GM12878 (cell line): ENCODE data around the gene UNC119B. TPM values are rescaled to one million over a fixed set of nuclear protein-coding genes. Genes with fewer than 3 reads are reported as not detected.

Source experiments
- ATAC-seq: fragments of 200-7000 bp; cut with Tn5 transposase; 3 replicates; pipeline ENCODE4 v1.9.1; 2020; ENCODE audit warnings: mild to moderate bottlenecking, moderate library complexity
- BruUV-seq: library from RNA; stranded (reverse); fragments of 400-500 nt; replicated peaks from 2 replicates; lab custom pipeline; 2021; lab: Mats Ljungman, UMichigan
- CTCF ChIA-PET: fragments of 300-600 bp; sonication (Branson Sonifier 250); formaldehyde crosslinking; extraction: SDS; loops from one replicate; lab custom pipeline; 2021; ENCODE audit warnings: inconsistent platforms; lab: Yijun Ruan, JAX
- POLR2A ChIA-PET: fragments of 350-600 bp; formaldehyde crosslinking; extraction: SDS; loops from one replicate; lab custom pipeline; 2021; ENCODE audit warnings: inconsistent platforms; lab: Charles Lee
- RAD21 ChIA-PET: fragments of 300-600 bp; sonication (Branson Sonifier 250); formaldehyde crosslinking; loops from one replicate; lab custom pipeline; 2023; ENCODE audit warnings: antibody characterized with exemption; ENCODE audit not compliant: unreplicated experiment; lab: Charles Lee
- SMC1A ChIA-PET: fragments of 300-600 bp; sonication (Branson Sonifier 250); formaldehyde crosslinking; loops from one replicate; lab custom pipeline; 2023; ENCODE audit not compliant: unreplicated experiment, uncharacterized antibody; lab: Charles Lee
- DNase-seq: peaks from one replicate; pipeline ENCODE4 v3.0.0-alpha.2; 2011; ENCODE audit warnings: low read depth, low spot score
- FAIRE-seq: peaks from 3 replicates; lab custom pipeline; 2011; peaks lifted over from hg19 to GRCh38; lab: Jason Lieb, UNC
- H2AFZ ChIP-seq: 2 replicates; pipeline ENCODE4 v1.6.0; 2011; ENCODE audit warnings: low read depth, low read length, control low read depth; ENCODE audit not compliant: control insufficient read depth
- H3K27ac ChIP-seq: 2 replicates; pipeline ENCODE4 v1.5.1; 2011; ENCODE audit warnings: control low read depth; ENCODE audit not compliant: control insufficient read depth, insufficient read depth
- H3K27me3 ChIP-seq, 2 experiments: replicated peaks in 1 of 2; 2 replicates each; pipeline versions ENCODE4 v1.6.0 to v1.6.1; 2011; ENCODE audit warnings: low read length in 1 of 2; ENCODE audit not compliant: control insufficient read depth in 2 of 2, insufficient read depth in 2 of 2
- H3K36me3 ChIP-seq, 2 experiments: 2 replicates each; pipeline ENCODE4 v1.5.1; 2011; ENCODE audit warnings: low read length in 1 of 2; ENCODE audit not compliant: control insufficient read depth in 2 of 2, insufficient read depth in 2 of 2
- H3K4me1 ChIP-seq: 2 replicates; pipeline ENCODE4 v1.6.1; 2011; ENCODE audit warnings: mild to moderate bottlenecking, low read length, moderate library complexity, mixed read lengths; ENCODE audit not compliant: control insufficient read depth, insufficient read depth
- H3K4me2 ChIP-seq: 2 replicates; pipeline ENCODE4 v1.6.0; 2011; ENCODE audit warnings: control low read depth; ENCODE audit not compliant: control insufficient read depth, insufficient read depth
- H3K4me3 ChIP-seq: fragments of 200-600 bp; sonication (generic); 2 replicates; pipeline ENCODE4 v1.5.1; 2016
- H3K79me2 ChIP-seq: 2 replicates; pipeline ENCODE4 v1.6.0; 2011; ENCODE audit warnings: low read length; ENCODE audit not compliant: control insufficient read depth, insufficient read depth
- H3K9ac ChIP-seq: 2 replicates; pipeline ENCODE4 v1.8.0; 2011; ENCODE audit warnings: low read length, control low read depth, mixed read lengths; ENCODE audit not compliant: control insufficient read depth, insufficient read depth
- H3K9me3 ChIP-seq: replicated peaks from 3 replicates; pipeline ENCODE4 v1.5.1; 2011; ENCODE audit warnings: mild to moderate bottlenecking, low read length; ENCODE audit not compliant: control insufficient read depth, insufficient read depth
- H4K20me1 ChIP-seq: 2 replicates; pipeline ENCODE4 v1.6.0; 2011; ENCODE audit not compliant: control insufficient read depth, insufficient read depth
- CHD2 ChIP-seq: IDR thresholded peaks from 2 replicates; pipeline ENCODE4 v1.6.1; 2011; ENCODE audit warnings: low read depth, low read length, improper control_type of control experiment, borderline replicate concordance
- IRF4 ChIP-seq: IDR thresholded peaks from 2 replicates; pipeline ENCODE4 v1.6.1; 2011; ENCODE audit warnings: low read depth, low read length
- NFXL1 ChIP-seq: fragments of 450-650 bp; IDR thresholded peaks from 2 replicates; pipeline ENCODE4 v1.6.1; 2017; ENCODE audit warnings: antibody characterized with exemption, mild to moderate bottlenecking, borderline replicate concordance
- RFX5 ChIP-seq: IDR thresholded peaks from 2 replicates; pipeline ENCODE4 v1.6.1; 2011; ENCODE audit warnings: low read depth, low read length, improper control_type of control experiment
- SUPT20H ChIP-seq: IDR thresholded peaks from 2 replicates; pipeline ENCODE4 v1.6.1; 2011; ENCODE audit warnings: low read depth, mild to moderate bottlenecking, low read length, moderate library complexity, borderline replicate concordance; ENCODE audit not compliant: control insufficient read depth
- TCF7 ChIP-seq: IDR thresholded peaks from 2 replicates; pipeline ENCODE4 v1.6.1; 2014; ENCODE audit warnings: antibody characterized with exemption, borderline replicate concordance
- ZBTB4 ChIP-seq: fragments of 450-650 bp; formaldehyde crosslinking; IDR thresholded peaks from 2 replicates; pipeline ENCODE4 v1.4.0; 2022; ENCODE audit warnings: mild to moderate bottlenecking, moderate library complexity
- ZNF24 ChIP-seq: fragments of 450-650 bp; IDR thresholded peaks from 2 replicates; pipeline ENCODE4 v1.6.1; 2017; ENCODE audit warnings: antibody characterized with exemption, mild to moderate bottlenecking
- WGBS: methylation state at CpG from one replicate; pipeline ENCODE4 v1.1.6; 2016; ENCODE audit warnings: low lambda C conversion rate; ENCODE audit not compliant: insufficient replicate concordance, insufficient coverage; ENCODE audit errors: missing lambda C conversion rate; 5-methylcytosine and 5-hydroxymethylcytosine counted together
- in situ Hi-C: fragments of 300-500 bp; cut with MboI; formaldehyde crosslinking; loops from 9 replicates; pipeline ENCODE4 v1.14.3; 2018; ENCODE audit warnings: mixed read lengths
- intact Hi-C: fragments of 100-400 bp; cut with micrococcal nuclease; formaldehyde crosslinking; loops from one replicate; pipeline ENCODE4 v1.14.2; 2022; ENCODE audit not compliant: unreplicated experiment
- polyA plus RNA-seq, 11 experiments: library from polyadenylated mRNA; depleted of rRNA in 4 of 11; unstranded in 6 of 11; stranded (reverse) in 5 of 11; fragments of >200 nt; fragmentation: Nextera tagmentation in 4 of 11; fragmentation: Illumina TruSeq in 1 of 11; extraction: Ambion mirVana in 4 of 11; extraction: Trizol in 1 of 11; gene quantifications; 1 replicate in 1 of 11; 2 replicates in 10 of 11; pipeline versions ENCODE4 v1.2.1 to v1.2.3, GENCODE V29; 2011 to 2016; ENCODE audit warnings: inconsistent platforms in 2 of 11, missing spikeins in 2 of 11, low read depth in 1 of 11
- total RNA-seq, 4 experiments: library from RNA; depleted of rRNA in 3 of 4; stranded (reverse); fragments of >200 nt in 3 of 4; fragmentation: Illumina TruSeq in 1 of 4; extraction: Trizol in 1 of 4; gene quantifications; 2 replicates each; pipeline versions ENCODE4 v1.2.1 to v1.2.3, GENCODE V29; 2013 to 2021
- TF ChIP-seq, protein P1 (sequence below): fragments of 450-650 bp; IDR thresholded peaks from 2 replicates; pipeline ENCODE4 v1.6.1; 2017; ENCODE audit warnings: mild to moderate bottlenecking, low read depth, inconsistent platforms; ENCODE audit not compliant: poor library complexity, severe bottlenecking
- TF ChIP-seq, protein P2 (sequence below): fragments of 450-650 bp; IDR thresholded peaks from 2 replicates; pipeline ENCODE4 v1.6.1; 2018; ENCODE audit warnings: borderline replicate concordance, mild to moderate bottlenecking; ENCODE audit not compliant: partially characterized antibody

Gene UNC119B
- total and polyA plus RNA-seq, 10 of the 15 experiments (the other 5 are each of a cell fraction or from before 2014, with no cell fraction given) = 4.3 to 31.5 (median 10.5) TPM

- Histone ChIP-seq H2AFZ (no peak overlapping the region), H3K4me1 (no peaks in the 10 kb centered on the region), H3K4me2 (no peak overlapping the region), H3K27me3 (no peaks in the 10 kb centered on the region), H3K27ac (no peak overlapping the region), H3K4me3 (no peak overlapping the region), H3K79me2 (peaks cover 2% of the 10 kb centered on the region; the same call in 1 of the 2 replicates), H3K9me3 (no peaks in the 10 kb centered on the region), H3K9ac (no peak overlapping the region)
- POLR2A ChIA-PET = interaction anchor here (1.4 to 4.0 kb wide), 3 partner anchors 10 to 50 kb away, joined by 3 to 21 read pairs (median 7); partner anchors contain the start of gene UNC119B
- in situ Hi-C loops (no loop called here), intact Hi-C loops (no loop called here)
- RAD21 ChIA-PET = interaction anchor here (1.2 kb wide), 1 partner anchor 117 kb away, joined by 3 read pairs; no protein-coding TSS in a partner anchor
- WGBS = 97% methylated on average over 7 of the region's 7 CpGs
- FAIRE-seq (no peak), ATAC-seq (no peak), DNase-seq (no peak)
- SMC1A ChIA-PET = interaction anchor here (0.8 to 2.5 kb wide), 2 partner anchors 11 to 272 kb away, joined by 3 to 14 read pairs; no protein-coding TSS in a partner anchor
- BruUV-seq = no TSS peak
- TF ChIP-seq, protein P1, sequence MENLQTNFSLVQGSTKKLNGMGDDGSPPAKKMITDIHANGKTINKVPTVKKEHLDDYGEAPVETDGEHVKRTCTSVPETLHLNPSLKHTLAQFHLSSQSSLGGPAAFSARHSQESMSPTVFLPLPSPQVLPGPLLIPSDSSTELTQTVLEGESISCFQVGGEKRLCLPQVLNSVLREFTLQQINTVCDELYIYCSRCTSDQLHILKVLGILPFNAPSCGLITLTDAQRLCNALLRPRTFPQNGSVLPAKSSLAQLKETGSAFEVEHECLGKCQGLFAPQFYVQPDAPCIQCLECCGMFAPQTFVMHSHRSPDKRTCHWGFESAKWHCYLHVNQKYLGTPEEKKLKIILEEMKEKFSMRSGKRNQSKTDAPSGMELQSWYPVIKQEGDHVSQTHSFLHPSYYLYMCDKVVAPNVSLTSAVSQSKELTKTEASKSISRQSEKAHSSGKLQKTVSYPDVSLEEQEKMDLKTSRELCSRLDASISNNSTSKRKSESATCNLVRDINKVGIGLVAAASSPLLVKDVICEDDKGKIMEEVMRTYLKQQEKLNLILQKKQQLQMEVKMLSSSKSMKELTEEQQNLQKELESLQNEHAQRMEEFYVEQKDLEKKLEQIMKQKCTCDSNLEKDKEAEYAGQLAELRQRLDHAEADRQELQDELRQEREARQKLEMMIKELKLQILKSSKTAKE = no peak
- TF ChIP-seq CHD2 (no peak), IRF4 (no peak), ZNF24 (no peak), NFXL1 (no peak), RFX5 (no peak), ZBTB4 (CRISPR knock-in tag) (no peak), TCF7 (no peak), SUPT20H (no peak)
- TF ChIP-seq, protein P2, sequence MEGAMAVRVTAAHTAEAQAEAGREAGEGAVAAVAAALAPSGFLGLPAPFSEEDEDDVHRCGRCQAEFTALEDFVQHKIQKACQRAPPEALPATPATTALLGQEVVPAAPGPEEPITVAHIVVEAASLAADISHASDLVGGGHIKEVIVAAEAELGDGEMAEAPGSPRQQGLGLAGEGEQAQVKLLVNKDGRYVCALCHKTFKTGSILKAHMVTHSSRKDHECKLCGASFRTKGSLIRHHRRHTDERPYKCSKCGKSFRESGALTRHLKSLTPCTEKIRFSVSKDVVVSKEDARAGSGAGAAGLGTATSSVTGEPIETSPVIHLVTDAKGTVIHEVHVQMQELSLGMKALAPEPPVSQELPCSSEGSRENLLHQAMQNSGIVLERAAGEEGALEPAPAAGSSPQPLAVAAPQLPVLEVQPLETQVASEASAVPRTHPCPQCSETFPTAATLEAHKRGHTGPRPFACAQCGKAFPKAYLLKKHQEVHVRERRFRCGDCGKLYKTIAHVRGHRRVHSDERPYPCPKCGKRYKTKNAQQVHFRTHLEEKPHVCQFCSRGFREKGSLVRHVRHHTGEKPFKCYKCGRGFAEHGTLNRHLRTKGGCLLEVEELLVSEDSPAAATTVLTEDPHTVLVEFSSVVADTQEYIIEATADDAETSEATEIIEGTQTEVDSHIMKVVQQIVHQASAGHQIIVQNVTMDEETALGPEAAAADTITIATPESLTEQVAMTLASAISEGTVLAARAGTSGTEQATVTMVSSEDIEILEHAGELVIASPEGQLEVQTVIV = no peak
- TF ChIP-seq, all 136 proteins: peak for 0
- CTCF ChIA-PET = interaction anchor here (0.8 to 3.9 kb wide), 8 partner anchors 9 to 272 kb away, joined by 3 to 18 read pairs (median 4); no protein-coding TSS in a partner anchor
- Histone ChIP-seq H3K36me3 (peaks cover 35 to 43% of the 10 kb centered on the region in 2 experiments), H4K20me1 (no peaks in the 10 kb centered on the region)
Measured at GRCh38 chr12:120699553-120699952, 10.7 kb upstream of the UNC119B start.
